ENCODE data around the gene KCNAB1. TPM values are rescaled to one million over a fixed set of nuclear protein-coding genes. Genes with fewer than 3 reads are reported as not detected.

The KCNAB1 gene
- total and polyA plus RNA-seq, 2 of the 8 experiments (the other 6 are each of a cell fraction or from before 2014, with no cell fraction given), result 0.51 to 2.3 TPM

DNA sequence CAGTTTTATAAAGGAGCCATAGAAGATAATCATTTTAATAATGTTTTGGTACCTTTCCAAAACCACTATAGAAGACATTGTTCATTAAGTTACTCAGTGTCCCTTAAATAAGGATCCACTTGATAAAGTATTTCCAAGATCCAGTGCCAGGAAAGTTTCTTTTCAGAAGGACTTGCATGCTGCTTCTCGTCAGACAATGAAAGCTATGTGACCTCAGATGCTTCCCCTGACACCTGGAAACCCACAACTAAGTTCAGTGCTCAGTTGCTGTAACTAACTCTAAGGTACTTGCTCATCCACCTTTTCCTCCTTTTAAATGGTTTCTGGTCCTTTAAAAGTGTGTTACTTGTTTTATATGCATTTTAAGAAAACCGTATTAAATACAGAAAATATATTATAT is 427.3 kb downstream of the KCNAB1 start:
- no peak overlapping the region for H3K14ac ChIP-seq (ENCODE audit: insufficient read length)
- no peak overlapping the region for H3K27ac ChIP-seq (ENCODE audit: low read depth, low read length)
- CTCF ChIA-PET (ENCODE audit: partially characterized antibody), result interaction anchor here (0.5 to 1.4 kb wide), 4 partner anchors 12 to 535 kb away, joined by 3 to 4 read pairs (median 4); no protein-coding TSS in a partner anchor
- no peak overlapping the region for H3K9ac ChIP-seq (replicated peaks in 1 of 4; ENCODE audit: extremely low read depth in 1 of 4, low read depth in 3 of 4, low read length in 3 of 4)
- no peak overlapping the region for H2BK120ac ChIP-seq (replicated peaks; ENCODE audit: low read depth, low read length)
- H4K20me1 ChIP-seq (replicated peaks in 1 of 2; ENCODE audit: control insufficient read depth in 1 of 2, insufficient read depth in 2 of 2, low read length in 2 of 2), result peaks cover 0 to 8% of the 10 kb centered on the region in 2 experiments
- H3K4me1 ChIP-seq (replicated peaks in 1 of 4; ENCODE audit: control insufficient read depth in 3 of 4, insufficient read depth in 4 of 4, low read length in 3 of 4), result no peaks in the 10 kb centered on the region; a peak in 1 of 7 replicates
- H3K27me3 ChIP-seq (replicated peaks in 1 of 4; ENCODE audit: control insufficient read depth in 3 of 4, extremely low read depth in 1 of 4, insufficient read depth in 3 of 4, low read length in 3 of 4), result no peaks in the 10 kb centered on the region
- H2AFZ ChIP-seq (ENCODE audit: low read length), result no peak overlapping the region
- no peak overlapping the region for H4K91ac ChIP-seq (replicated peaks; ENCODE audit: insufficient read length, low read length)
- H3K23ac ChIP-seq (ENCODE audit: insufficient read length), result no peak overlapping the region
- H4K8ac ChIP-seq (ENCODE audit: extremely low read depth, insufficient read depth, low read length), result no peak overlapping the region
- TF ChIP-seq RAD21 (IDR thresholded peaks at IDR 0.05 in 1 of 2, conservative IDR thresholded peaks at IDR 0.05 in 1 of 2; ENCODE audit: low read depth in 2 of 2, low read length in 2 of 2), result no peak
- peak in 1 of 2 experiments; percentile 14; a peak in 1 of 3 replicates for TF ChIP-seq POLR2A (IDR thresholded peaks at IDR 0.05; ENCODE audit: control extremely low read depth in 1 of 2, low read depth in 2 of 2, low read length in 2 of 2)
- peaks cover 10 to 77% of the 10 kb centered on the region in 2 experiments; a peak in 3 of 4 replicates for H3K79me2 ChIP-seq (ENCODE audit: control insufficient read depth in 1 of 2, insufficient read depth in 2 of 2, low read length in 2 of 2)
- no peaks in the 10 kb centered on the region for H3K9me3 ChIP-seq (ENCODE audit: insufficient read depth in 2 of 2, low read depth in 1 of 2, low read length in 1 of 2)
- no peak overlapping the region for H3K4me3 ChIP-seq (ENCODE audit: extremely low read depth in 1 of 4, insufficient read depth in 2 of 4, low read depth in 3 of 4, low read length in 4 of 4)
- no peak overlapping the region for H2BK12ac ChIP-seq (ENCODE audit: low read depth, low read length)
- POLR2A ChIA-PET (ENCODE audit: partially characterized antibody), result interaction anchor here (1.2 to 1.8 kb wide), 2 partner anchors 13 to 82 kb away, joined by 3 to 4 read pairs; no protein-coding TSS in a partner anchor
- no peak overlapping the region for H3K56ac ChIP-seq (replicated peaks; ENCODE audit: insufficient read length, low read depth, low read length)
- FAIRE-seq (no peak), DNase-seq (ENCODE audit: low read depth in 1 of 2, low spot score in 2 of 2) (no peak)
- H2BK15ac ChIP-seq (ENCODE audit: low read length), result no peak overlapping the region
- 89% methylated on average over 2 of the region's 2 CpGs; no CpG with 5 or more reads in 1 of the 2 experiments for WGBS, 2 experiments (ENCODE audit: extremely low coverage in 1 of 2, insufficient coverage in 1 of 2, insufficient read length in 1 of 2, insufficient replicate concordance in 2 of 2, low coverage in 1 of 2, low lambda C conversion rate in 2 of 2, missing lambda C conversion rate in 1 of 2)
- H3K79me1 ChIP-seq (ENCODE audit: low read depth, low read length), result no peaks in the 10 kb centered on the region; the same call in 1 of the 2 replicates
- peaks cover 28 to 92% (median 50%) of the 10 kb centered on the region in 4 experiments for H3K36me3 ChIP-seq (ENCODE audit: control insufficient read depth in 2 of 4, insufficient read depth in 4 of 4, low read length in 3 of 4)
- no peak overlapping the region for H3K18ac ChIP-seq (ENCODE audit: extremely low read depth, low read length)
- H3K23me2 ChIP-seq (ENCODE audit: low read depth, low read length), result no peaks in the 10 kb centered on the region
- H2BK20ac ChIP-seq (ENCODE audit: low read length), result no peak overlapping the region
- no peak overlapping the region for H3K4me2 ChIP-seq (ENCODE audit: insufficient read depth in 1 of 2, low read depth in 2 of 2, low read length in 2 of 2)
- no peak overlapping the region for H2BK5ac ChIP-seq (ENCODE audit: low read depth, low read length)
- H4K5ac ChIP-seq (ENCODE audit: insufficient read length, low read depth, low read length), result no peak overlapping the region
- no peak overlapping the region for H2AK5ac ChIP-seq (ENCODE audit: low read depth, low read length)
- no peak overlapping the region for H3K4ac ChIP-seq (replicated peaks; ENCODE audit: insufficient read length, low read depth, low read length)

All from H1 (cell line).